Measurements from ENCODE around the gene SNRNP27.

SNRNP27 gene

GRCh38 chr2:69917852-69918251, 24.1 kb downstream of the SNRNP27 start:
- no peak for FAIRE-seq

GRCh38 chr2:69918401-69918800, 24.6 kb downstream of the SNRNP27 start:
- FAIRE-seq = no peak

GRCh38 chr2:69923116-69923515, 29.4 kb downstream of the SNRNP27 start:
- no peak for FAIRE-seq

- FAIRE-seq = no peak
Observed at GRCh38 chr2:69926849-69927515, 33.2 kb downstream of the SNRNP27 start.

GRCh38 chr2:69931832-69932595, 38.3 kb downstream of the SNRNP27 start:
- no peak for FAIRE-seq

GRCh38 chr2:69932596-69932922, 38.8 kb downstream of the SNRNP27 start:
- no peak for FAIRE-seq

GRCh38 chr2:69933254-69933828, 39.6 kb downstream of the SNRNP27 start:
- no peak for FAIRE-seq

GRCh38 chr2:69933839-69934613, 40.3 kb downstream of the SNRNP27 start:
- FAIRE-seq = no peak

- no peak for FAIRE-seq
Observed at GRCh38 chr2:69934614-69934908, 40.8 kb downstream of the SNRNP27 start.

- no peak for FAIRE-seq
Observed at GRCh38 chr2:69935011-69935410, 41.3 kb downstream of the SNRNP27 start.

GRCh38 chr2:69936906-69937305, 43.1 kb downstream of the SNRNP27 start:
- FAIRE-seq = no peak

GRCh38 chr2:69937968-69938367, 44.2 kb downstream of the SNRNP27 start:
- FAIRE-seq = no peak

GRCh38 chr2:69939722-69940121, 46.0 kb downstream of the SNRNP27 start:
- FAIRE-seq = no peak

GRCh38 chr2:69940691-69941090, 46.9 kb downstream of the SNRNP27 start:
- FAIRE-seq = no peak

GRCh38 chr2:69943000-69943842, 49.5 kb downstream of the SNRNP27 start:
- FAIRE-seq = no peak

GRCh38 chr2:69943843-69944525, 50.2 kb downstream of the SNRNP27 start:
- no peak for FAIRE-seq

GRCh38 chr2:69944756-69945155, 51.0 kb downstream of the SNRNP27 start:
- FAIRE-seq = no peak

GRCh38 chr2:69945441-69945840, 51.7 kb downstream of the SNRNP27 start:
- FAIRE-seq = no peak

GRCh38 chr2:69945941-69946340, 52.2 kb downstream of the SNRNP27 start:
- no peak for FAIRE-seq

- no peak for FAIRE-seq
Observed at GRCh38 chr2:69946351-69947324, 52.9 kb downstream of the SNRNP27 start.

Data from endometrium (tissue), 2 donors.